SKM-1 treated with dmso at 0.1 percent for 144 hours (cell line): ENCODE results near the gene GALNT6.
A peak's percentile ranks its signal among the peaks of the same experiment; 100 is the strongest.
"Not testable (repeated sequence)": the region's sequence is repeated elsewhere in the genome, so short reads cannot be mapped to it uniquely, and the experiment has no call there.

Source experiments
- DNase-seq: peaks from one replicate; lab custom pipeline; 2025; ENCODE audit not compliant: unreplicated experiment; lab: John Stamatoyannopoulos, UW

Gene GALNT6

DNA sequence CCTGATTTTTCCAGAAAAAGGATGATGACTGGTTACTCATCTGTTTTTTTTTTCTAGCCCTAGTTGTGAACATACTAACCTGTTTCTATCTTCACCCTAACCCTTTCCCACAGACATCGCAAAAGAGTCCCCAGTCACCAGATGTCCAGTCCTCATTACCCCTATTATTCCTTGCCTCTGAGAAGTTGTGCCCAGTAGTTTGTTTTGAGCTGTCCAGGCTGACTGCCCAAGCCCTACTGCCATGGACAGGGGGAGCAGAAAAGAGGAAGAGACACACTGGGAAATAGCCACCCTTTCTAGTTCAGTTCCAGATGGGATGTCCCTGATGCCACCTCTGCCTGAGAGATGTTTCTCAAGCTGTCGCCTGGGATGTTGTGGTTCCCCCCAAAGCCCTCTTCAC, 30.9 kb downstream of the GALNT6 start:
- DNase-seq = no peak

DNA sequence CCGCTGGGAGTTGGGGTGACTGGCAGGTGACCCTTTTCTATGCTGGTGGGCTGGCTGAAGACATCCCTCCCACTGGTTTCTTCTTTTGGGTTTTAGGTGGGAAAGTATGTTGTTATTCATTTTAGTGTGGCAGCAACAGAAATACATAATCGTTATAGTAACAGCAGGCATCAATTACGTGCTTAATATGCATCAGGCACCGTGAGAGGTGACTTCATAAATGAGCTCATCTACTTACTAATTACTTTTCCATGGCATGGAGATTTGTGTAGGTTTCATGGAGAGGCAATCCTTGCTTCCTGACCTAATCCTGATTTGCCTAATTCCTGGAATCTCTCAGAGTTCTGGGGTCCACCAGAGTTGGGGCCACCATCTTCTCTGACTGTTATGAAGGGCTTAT, 31.4 kb downstream of the GALNT6 start:
- DNase-seq = no peak

DNA sequence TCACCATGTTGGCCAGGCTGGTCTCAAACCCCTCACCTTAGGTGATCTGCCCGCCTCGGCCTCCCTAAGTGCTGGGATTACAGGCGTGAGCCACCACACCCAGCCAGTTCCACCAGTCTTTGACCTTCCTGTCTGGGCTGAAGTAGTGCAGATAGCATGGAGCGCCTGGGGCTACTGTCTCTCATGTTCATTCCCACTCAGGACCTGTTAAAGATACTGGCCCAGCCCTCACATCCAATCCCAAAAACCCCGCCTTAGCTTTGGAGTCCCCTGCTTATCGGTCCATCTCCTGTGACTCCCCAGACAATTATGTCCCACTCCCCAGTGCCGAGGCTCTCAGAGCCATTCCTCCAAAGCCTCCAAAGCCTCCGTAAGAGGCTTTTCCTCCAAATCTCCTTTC, 32.7 kb downstream of the GALNT6 start:
- DNase-seq = no peak

DNA sequence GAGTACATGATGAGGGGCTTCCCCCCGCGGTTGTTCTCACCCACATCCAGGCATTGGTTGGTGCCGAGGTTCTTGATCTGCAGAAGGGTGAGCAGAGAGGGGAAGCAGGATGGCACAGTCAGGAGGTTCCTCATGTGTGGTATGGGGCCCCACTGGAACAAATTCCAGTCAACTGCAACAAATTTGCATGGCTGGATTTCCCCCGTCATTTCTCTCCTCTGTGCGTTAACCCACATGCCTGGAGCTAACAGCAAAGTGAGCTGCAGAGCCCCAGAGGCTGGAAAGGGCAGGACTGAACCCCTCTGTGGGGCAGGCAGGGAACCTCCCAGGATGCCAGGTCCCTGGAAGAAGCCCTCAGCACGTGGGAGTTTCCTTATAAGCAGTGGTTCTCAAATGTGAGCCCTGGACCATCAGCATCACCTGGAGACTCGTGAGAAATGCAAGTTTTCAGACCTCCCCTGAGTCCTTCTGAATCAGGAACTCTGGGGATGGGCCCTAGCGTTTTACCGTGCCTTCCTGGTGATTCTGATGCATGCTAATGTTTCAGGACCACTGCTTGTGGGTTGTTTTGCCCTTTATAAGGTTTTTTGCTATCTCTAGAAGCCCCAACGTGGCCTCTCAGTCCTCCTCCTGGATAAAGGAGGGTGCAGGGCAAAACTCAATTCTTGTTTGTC, 33.7 kb downstream of the GALNT6 start:
- DNase-seq = no peak

DNA sequence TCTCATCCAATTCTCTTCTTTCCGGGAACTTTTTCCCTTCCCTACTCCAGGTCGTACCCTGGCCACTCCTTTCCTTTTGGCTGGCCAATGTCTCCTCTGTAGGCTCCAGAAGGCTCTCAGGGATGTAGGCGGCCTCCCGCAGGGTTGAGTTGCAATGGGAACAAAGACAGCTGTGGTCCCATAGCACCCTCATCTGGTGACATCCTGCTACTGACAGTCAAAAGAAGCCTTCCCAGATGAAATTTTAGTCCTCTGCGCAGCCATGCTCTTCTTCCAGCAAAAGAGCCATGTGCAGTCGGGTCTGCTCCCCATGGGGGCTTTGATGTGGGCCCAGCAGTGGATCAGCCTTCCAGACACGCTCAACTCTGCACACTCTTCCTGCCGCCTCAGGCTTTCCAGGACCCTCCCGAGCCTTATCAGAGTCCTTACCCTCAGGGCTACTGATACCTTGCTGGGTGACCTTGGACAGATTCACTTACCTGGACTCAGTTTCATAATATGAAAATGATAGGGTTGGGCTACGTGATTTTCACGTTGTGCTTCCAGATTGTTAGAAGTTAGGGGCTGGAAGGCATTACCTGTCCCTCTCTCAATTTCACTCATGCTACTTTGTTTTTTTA, 39.2 kb downstream of the GALNT6 start:
- DNase-seq = peak; percentile 24

DNA sequence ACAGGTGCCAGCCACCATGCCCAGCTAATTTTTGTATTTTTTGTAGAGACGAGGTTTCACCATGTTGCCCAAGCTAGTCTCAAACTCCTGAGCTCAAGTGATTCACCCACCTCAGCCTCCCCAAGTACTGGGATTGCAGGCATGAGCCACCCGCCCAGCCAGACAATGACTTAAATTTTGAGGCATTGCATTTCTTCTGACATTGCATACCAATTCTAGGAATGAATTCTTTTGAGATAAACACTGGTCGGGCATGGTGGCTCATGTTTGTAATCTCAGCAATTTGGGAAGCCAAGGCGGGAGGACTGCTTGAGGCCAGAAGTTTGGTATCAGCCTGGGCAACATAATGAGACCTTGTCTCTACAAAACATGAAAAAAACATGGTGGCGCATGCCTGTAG, 42.2 kb downstream of the GALNT6 start:
- DNase-seq = no peak

DNA sequence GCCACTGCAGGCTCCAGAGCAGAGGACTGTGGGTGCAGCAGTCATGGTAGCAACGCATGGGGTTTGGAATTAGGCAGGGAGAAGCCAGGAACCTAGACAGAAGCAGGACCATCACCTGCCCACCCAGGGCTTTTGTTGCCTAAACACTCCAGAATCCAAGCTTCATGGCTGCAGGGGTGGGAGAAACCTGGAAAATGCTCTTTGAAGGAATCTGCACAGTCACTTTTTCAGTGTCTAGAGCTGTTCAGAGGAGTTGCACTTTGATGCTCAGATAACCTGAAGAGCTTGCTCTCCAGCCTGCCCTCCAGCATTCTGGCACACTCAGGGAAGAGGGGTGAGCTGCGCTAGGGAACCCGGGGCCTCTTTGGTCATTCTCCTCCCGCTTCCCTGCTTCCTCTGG, 43.1 kb downstream of the GALNT6 start:
- no peak for DNase-seq

DNA sequence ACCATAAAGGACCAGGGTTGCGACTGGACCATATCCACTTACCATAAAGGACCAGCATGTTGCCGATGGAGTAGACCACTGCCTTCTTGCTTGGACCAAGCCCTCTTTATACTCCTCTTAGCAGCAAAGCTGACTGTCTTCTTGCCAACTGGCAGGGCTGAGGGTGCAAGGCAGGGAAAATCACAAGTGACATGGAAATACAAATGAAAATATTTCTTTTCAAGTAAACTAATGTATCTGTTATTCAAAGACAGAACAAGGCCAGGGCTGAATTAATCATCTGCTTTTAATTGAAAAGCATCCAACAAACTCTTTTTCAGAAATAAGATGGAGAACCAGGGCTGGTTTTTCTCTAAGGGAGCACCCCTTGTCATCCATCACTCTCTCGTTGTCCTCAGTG, 44.6 kb downstream of the GALNT6 start, which contains the start of gene CELA1:
Gene CELA1 (minus strand): TSS at position 99 of the 400 bp plus-strand sequence. CDS start 41 bp downstream, at position 58.
- no peak for DNase-seq

DNA sequence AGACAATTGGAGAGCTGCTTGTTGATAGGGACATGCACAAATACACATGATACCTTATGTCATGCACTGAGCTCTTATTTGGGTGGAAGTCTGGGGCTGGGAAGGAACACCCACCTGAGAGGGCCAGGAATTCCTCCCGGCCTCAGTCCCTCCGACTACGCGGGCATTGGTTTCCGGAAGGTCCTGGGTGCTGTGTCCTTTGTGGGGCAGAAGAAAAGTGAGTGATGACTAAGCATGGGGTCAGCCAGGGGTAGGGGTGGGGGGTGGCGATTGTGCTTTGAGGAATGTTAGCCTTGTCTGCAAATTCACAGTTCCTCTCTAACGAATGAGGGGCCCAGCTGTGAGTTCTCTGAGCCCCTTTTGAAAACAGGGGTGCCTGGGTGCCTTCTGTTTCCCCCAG, 45.5 kb downstream of the GALNT6 start:
- DNase-seq = no peak

DNA sequence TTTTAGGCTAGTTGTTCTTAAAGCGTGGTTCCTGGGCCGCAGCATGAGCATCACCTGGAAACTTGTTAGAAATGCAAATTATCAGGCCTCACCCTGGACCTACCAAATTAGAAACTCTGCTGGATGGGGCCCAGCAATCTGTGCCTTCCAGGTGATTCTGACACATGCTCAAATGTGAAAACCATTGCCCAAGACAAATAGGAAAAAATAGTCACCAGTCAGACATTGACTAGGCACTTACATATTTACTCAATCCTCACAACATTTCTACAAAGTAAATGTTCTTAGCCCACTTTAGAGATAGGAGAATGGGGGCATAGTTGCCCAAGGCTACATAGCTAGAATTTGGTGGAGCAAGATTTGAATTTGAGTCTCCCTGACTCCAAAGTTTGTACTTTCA, 48.0 kb downstream of the GALNT6 start:
- DNase-seq = no peak

DNA sequence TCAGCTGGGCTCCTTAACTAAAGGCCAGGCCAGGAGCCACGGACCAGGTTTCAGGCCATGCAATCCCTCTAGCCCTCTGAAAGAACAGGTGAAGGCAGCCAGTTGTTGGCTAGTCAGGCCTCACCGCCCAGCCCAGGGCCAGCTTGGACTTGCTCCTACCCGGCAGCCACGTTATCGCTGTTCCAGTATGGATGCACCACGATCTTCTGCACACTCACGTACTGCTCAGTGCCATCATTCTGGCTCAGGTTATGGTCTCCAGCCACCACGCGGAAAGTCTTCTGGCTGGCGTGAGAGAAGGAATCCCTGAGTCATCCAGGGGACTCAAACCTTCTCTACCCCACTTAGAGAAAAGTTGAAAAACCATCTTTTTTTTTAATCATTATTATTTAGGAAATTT, 48.8 kb downstream of the GALNT6 start:
- DNase-seq = no peak

DNA sequence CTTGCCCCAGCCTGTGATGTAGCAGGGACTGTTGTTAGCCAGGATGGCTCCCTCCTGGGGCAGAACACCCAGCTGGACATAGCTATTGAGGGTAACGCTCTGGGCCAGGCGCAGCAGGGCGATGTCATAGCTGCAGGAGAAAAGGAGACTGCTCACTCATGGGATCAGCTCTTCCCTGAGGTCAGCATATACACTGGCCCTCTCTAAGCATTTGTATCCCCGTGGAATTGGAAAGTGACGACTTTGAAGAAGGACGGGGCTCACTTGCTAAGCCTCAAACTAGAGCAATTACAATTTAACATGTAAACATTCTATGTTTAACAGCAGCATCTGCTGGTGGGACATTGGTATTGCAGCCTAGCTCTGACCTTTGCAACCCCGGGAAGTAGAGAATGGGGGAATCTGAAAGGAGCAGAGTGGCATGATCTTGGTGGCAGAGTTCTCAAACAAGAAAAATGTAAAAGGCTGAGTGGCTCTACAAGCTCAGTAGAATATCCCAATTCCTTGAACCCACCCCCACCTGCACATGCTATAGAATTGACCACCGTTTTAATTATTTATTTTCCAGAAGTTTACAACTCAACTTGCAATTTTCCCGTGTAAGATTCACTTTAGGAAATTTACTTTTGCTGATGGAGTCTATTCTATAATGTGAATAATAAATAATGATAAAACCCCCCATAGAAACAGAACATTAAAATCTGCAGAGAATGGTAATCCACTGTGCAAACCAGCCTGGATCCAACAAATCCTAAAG, 49.8 kb downstream of the GALNT6 start:
- DNase-seq = no peak

DNA sequence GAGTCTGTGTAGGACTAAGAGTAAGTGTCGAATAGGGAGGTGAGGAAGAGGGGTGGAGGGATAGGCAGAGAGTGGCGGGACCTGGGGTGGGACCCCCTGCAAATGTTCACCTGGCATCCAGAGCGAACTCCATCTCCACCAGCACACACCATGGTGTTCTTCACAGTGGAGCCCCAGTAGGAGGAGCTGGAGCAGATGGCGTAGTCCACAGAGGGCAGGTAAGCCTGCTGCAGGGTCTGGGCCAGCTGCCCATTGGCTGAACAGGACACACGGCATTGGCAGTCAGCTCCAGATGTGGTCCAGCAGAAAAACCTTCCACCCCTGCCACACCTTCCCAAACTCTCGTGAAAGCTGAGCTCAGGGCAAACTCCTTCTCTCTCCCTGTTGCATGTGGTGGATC, 51.5 kb downstream of the GALNT6 start:
- no peak for DNase-seq

DNA sequence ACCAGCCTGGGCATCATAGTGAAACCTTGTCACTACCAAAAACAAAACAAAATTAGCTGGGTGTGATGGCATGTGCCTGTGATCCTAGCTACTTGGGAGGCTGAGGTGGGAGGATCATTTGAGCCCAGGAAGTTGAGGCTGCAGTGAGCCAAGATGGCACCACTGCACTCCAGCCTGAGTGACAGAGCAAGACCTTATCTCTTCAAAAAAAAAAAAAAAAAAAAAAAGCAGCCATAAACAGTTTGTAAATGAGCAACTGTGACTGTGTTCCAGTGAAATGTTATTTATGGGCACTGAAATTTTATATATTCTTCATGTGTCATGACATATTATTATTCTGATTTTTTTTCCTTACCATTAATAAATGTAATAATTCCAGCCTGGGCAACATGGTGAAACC, 53.9 kb downstream of the GALNT6 start:
- not testable (repeated sequence) for DNase-seq

DNA sequence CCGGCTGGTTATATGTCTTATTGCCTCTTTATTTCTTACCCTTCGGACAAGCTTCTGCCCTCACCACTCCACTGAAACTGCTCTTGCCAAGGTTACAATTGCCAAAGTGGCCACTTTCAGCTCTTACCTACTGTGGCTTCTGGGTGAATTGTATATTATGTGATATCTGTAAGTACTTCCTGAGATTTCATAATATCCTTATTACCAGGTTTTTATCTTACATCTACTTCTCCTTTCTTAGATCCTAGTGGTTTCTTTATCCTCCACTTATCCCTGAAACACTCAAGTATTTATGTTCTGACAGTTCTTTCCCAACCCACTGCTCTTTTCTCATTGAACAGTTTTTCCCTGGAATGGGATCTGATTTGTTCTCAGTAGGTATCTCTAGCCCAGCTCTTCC, 55.3 kb downstream of the GALNT6 start:
- peak; percentile 53 for DNase-seq

DNA sequence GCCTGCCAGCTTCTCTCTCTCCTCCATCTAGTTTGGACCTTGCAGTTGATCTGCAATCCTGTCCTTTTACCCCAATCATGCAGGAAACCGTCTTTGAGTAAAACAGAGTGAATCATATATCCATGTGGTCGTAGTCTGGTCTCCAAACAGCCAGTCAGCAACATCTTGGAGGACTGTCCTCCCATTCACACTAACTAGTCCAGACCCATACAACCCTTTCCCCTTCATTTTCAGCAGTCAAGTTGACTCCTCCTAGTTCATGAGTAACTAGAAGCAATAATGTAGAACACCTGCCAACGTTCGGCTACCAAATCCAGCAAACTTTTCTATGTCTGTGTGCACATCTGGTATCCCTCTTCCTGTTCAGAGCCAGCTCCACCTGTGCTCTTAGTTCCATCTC, 56.4 kb downstream of the GALNT6 start:
- DNase-seq = no peak

DNA sequence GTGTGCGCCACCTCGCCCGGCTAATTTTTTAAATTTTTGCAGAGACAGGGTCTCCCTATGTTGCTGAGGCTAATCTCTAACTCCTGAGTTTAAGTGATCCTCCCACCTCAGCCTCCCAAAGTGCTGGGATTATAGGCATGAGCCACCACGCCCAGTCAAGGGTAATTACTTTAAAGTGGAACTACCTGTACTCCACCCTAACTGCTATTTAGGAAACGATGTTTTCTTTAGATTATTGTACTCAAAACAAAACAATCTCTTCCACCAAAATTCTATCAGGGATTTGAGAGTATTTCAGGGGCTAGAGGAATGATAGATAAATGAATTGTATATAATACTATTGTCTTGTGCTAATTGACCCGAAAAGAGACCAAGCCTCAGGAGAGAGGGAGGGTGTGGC, 57.7 kb downstream of the GALNT6 start:
- no peak for DNase-seq

DNA sequence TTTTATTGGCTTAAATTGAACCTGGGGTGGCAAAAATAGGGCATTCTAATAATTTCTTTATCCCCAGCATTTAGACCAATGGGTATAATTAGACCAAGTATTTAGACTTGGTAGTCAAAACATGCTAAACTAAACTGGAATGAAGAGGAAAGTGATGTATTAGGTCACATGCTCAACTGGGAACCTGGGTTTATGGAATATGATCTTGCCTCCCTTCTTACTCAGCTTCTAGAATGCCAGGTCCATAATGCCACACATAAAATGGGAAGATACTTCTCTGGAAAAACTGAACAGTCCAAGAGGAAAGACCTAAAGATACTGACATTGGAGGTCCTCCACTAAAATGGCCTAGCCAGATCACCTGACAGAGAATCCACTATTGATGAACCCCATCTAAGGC, 61.0 kb downstream of the GALNT6 start:
- no peak for DNase-seq

DNA sequence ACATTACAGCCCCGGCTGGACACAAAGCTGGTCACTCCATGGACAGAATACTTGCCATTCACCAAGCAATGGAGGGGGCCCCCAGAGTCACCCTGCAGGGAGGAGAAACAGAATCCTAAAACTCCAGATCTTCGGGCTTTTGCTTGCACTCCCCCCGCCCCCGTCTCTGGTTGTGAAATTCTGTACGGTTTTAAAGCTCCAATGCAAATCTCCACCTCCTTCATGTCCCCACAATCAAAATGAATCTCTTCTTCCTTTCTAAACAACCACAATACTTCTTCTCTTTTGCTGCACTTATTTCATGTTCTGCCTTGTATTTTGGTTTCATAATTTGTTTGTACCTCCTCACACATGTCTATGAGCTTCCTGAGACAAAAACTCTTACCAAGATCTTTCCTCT, 61.5 kb downstream of the GALNT6 start:
- DNase-seq = no peak

DNA sequence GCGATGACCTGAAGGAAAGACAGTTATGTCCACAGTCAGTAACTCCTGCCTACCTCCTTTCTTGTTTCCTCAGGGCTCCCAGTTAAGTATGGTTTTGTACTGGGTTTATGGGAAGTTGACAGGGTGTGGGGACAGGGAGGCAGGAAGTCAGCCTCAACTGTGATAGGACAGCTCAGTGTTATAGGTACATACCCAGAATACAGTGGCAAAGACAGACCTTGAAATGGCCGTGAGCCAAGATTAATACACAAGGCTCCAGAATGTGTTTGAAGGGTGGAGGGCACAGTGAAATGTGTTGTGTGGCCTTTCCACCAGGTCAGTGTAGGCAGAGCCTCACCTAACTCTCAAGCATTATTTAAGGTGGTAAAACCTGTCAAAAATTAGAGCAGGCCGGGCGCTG, 62.6 kb downstream of the GALNT6 start:
- DNase-seq = no peak

DNA sequence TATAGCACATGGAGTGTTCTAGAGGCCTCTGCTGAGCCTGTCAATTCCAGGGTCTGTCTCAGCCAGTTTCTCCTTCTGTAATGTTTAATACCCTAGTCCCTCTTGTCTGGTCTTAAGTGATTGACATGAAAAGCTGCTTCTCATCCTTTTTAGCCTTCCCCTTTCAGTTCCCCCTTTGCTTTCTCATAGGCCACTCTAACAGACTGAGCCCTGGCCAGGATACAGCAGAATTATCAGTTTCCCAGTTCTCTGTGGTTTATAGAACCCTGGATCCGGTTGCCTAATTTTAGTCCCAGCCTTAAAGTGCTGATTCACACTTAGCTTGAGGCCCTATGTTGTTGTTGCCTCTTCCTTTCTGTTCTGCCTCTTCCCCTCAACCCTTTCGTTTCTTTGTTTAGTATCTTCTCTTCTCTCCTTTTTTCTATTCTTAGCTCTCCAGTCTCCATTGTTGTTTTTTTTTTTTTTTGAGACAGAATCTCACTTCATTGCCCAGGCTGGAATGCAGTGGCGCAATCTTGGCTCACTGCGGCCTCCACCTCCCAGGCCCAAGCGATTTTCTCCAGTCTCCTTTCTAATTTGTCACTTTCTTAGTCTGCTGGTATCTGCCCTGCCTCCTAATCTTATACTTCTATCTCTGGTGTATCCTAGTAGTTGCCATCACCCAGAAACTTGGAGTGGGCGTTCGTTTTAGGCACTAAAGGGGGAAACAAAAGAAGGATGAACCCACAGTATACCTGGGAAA, 64.3 kb downstream of the GALNT6 start:
- DNase-seq = peak; percentile 77

DNA sequence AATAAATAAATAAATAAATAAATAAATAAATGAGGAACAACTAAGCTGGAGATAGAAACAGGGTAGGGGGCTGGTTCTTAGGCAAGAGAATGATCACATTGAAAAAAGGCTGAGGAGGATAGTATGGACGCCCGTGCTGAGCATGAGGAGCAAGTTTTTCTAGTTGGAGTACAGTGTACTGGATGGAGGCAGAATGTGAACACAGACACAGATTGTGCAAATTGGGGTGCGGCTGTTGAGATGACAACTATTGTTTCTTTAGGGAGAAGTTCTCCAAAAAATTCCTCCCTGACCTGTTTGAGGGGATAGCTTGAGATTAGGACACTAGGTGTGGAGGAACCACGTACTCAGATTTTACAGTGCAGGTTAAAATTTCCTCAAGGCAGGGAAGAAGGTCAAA, 66.3 kb downstream of the GALNT6 start:
- no peak for DNase-seq
